Osteoblast (primary cell): ENCODE measurements around the gene NKX2-3. TPM values are rescaled to one million over a fixed set of nuclear protein-coding genes. Genes with fewer than 3 reads are reported as not detected.
A peak's percentile ranks its signal among the peaks of the same experiment; 100 is the strongest.

Experiments used
- DNase-seq: peaks from one replicate; pipeline ENCODE4 v3.0.0; 2011; ENCODE audit warnings: low spot score, mixed read lengths; ENCODE audit not compliant: insufficient read length; ENCODE audit errors: missing footprints
- H2AFZ ChIP-seq: 2 replicates; pipeline ENCODE4 v1.6.0; 2011; ENCODE audit warnings: mild to moderate bottlenecking, low read length
- H3K27ac ChIP-seq: 2 replicates; pipeline ENCODE4 v1.5.1; 2011; ENCODE audit warnings: mild to moderate bottlenecking, low read depth, low read length, moderate library complexity
- H3K27me3 ChIP-seq: 2 replicates; pipeline ENCODE4 v1.6.0; 2012; ENCODE audit warnings: mild to moderate bottlenecking, control low read depth, inconsistent platforms, low read length, moderate library complexity; ENCODE audit not compliant: insufficient read depth
- H3K36me3 ChIP-seq: 2 replicates; pipeline ENCODE4 v1.5.1; 2011; ENCODE audit warnings: mild to moderate bottlenecking, low read length, control low read depth, moderate library complexity; ENCODE audit not compliant: insufficient read depth
- H3K4me1 ChIP-seq: 2 replicates; pipeline ENCODE4 v1.5.1; 2011; ENCODE audit warnings: mild to moderate bottlenecking, low read length, control low read depth, moderate library complexity; ENCODE audit not compliant: insufficient read depth
- H3K4me2 ChIP-seq: 2 replicates; pipeline ENCODE4 v1.6.0; 2011; ENCODE audit warnings: mild to moderate bottlenecking, low read length; ENCODE audit not compliant: insufficient read depth
- H3K4me3 ChIP-seq: fragments of 200-600 bp; sonication (generic); 3 replicates; pipeline ENCODE4 v1.5.1; 2012; ENCODE audit warnings: mild to moderate bottlenecking, low read length, inconsistent platforms; ENCODE audit not compliant: insufficient read depth
- H3K79me2 ChIP-seq: 2 replicates; pipeline ENCODE4 v1.6.0; 2012; ENCODE audit warnings: mild to moderate bottlenecking, low read length, control low read depth, inconsistent platforms; ENCODE audit not compliant: insufficient read depth
- H3K9me3 ChIP-seq: 2 replicates; pipeline ENCODE4 v1.5.1; 2011; ENCODE audit warnings: low read depth, low read length, control low read depth
- H4K20me1 ChIP-seq: 2 replicates; pipeline ENCODE4 v1.6.0; 2012; ENCODE audit warnings: mild to moderate bottlenecking, low read length, control low read depth; ENCODE audit not compliant: insufficient read depth
- total RNA-seq: library from RNA; depleted of rRNA; stranded (reverse); fragments of >200 nt; gene quantifications from 2 replicates; pipeline ENCODE4 v1.2.3, GENCODE V29; 2012
- TF ChIP-seq, protein P1 (sequence below): IDR thresholded peaks from 2 replicates; pipeline ENCODE4 v1.5.1; 2011; ENCODE audit warnings: mild to moderate bottlenecking, low read depth, low read length, moderate library complexity; ENCODE audit errors: extremely low read depth

NKX2-3 gene
- total RNA-seq, 1 donor = not detected

GRCh38 chr10:99558708-99559107 lies 26.0 kb downstream of the NKX2-3 start:
- Histone ChIP-seq H3K27me3 (peaks cover 35% of the 10 kb centered on the region), H3K4me3 (no peak overlapping the region), H3K9me3 (no peaks in the 10 kb centered on the region), H4K20me1 (no peaks in the 10 kb centered on the region), H3K36me3 (no peaks in the 10 kb centered on the region), H3K27ac (no peak overlapping the region), H3K4me1 (no peaks in the 10 kb centered on the region), H3K4me2 (no peak overlapping the region), H3K79me2 (no peaks in the 10 kb centered on the region), H2AFZ (no peak overlapping the region)
- TF ChIP-seq, protein P1, sequence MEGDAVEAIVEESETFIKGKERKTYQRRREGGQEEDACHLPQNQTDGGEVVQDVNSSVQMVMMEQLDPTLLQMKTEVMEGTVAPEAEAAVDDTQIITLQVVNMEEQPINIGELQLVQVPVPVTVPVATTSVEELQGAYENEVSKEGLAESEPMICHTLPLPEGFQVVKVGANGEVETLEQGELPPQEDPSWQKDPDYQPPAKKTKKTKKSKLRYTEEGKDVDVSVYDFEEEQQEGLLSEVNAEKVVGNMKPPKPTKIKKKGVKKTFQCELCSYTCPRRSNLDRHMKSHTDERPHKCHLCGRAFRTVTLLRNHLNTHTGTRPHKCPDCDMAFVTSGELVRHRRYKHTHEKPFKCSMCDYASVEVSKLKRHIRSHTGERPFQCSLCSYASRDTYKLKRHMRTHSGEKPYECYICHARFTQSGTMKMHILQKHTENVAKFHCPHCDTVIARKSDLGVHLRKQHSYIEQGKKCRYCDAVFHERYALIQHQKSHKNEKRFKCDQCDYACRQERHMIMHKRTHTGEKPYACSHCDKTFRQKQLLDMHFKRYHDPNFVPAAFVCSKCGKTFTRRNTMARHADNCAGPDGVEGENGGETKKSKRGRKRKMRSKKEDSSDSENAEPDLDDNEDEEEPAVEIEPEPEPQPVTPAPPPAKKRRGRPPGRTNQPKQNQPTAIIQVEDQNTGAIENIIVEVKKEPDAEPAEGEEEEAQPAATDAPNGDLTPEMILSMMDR = no peak
- no peak for DNase-seq

GRCh38 chr10:99560277-99561126 lies 27.8 kb downstream of the NKX2-3 start:
- no peak overlapping the region for H3K4me3 ChIP-seq
- H3K4me2 ChIP-seq = peak overlapping the region; percentile 41
- TF ChIP-seq, protein P1 = peak; percentile 78
- H3K27me3 ChIP-seq = peaks cover 22% of the 10 kb centered on the region
- no peaks in the 10 kb centered on the region for H3K4me1 ChIP-seq
- no peaks in the 10 kb centered on the region for H3K79me2 ChIP-seq
- H3K27ac ChIP-seq = no peak overlapping the region
- no peaks in the 10 kb centered on the region for H3K36me3 ChIP-seq
- H4K20me1 ChIP-seq = no peaks in the 10 kb centered on the region
- H2AFZ ChIP-seq = no peak overlapping the region
- DNase-seq = peak; percentile 54
- H3K9me3 ChIP-seq = no peaks in the 10 kb centered on the region

GRCh38 chr10:99562631-99563030 lies 29.9 kb downstream of the NKX2-3 start:
- H3K9me3 ChIP-seq = no peaks in the 10 kb centered on the region
- TF ChIP-seq, protein P1 = no peak
- H2AFZ ChIP-seq = no peak overlapping the region
- DNase-seq = no peak
- no peaks in the 10 kb centered on the region for H3K36me3 ChIP-seq
- no peak overlapping the region for H3K4me2 ChIP-seq
- H3K4me1 ChIP-seq = no peaks in the 10 kb centered on the region
- H3K79me2 ChIP-seq = no peaks in the 10 kb centered on the region
- no peak overlapping the region for H3K27ac ChIP-seq
- no peak overlapping the region for H3K4me3 ChIP-seq
- H3K27me3 ChIP-seq = peaks cover 24% of the 10 kb centered on the region
- no peaks in the 10 kb centered on the region for H4K20me1 ChIP-seq

DNA sequence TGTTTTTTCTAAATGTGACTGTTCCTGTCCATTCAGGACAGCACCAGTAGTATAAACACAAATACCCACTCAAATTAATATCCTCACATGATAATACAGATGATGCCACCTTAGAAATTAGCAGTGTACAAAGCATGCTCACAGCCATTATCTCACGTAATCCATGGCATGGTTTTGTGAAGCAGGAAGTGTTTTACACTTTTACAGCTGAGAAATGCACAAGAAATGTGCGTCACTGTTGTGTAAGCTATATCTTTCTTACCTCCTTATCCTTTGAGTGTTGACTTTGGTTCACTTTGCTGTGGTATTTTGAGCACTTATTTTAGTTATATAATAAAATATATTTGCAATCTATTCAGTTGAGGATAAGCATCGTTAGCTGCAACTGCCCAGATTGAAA lies 31.6 kb downstream of the NKX2-3 start:
- Histone ChIP-seq H3K27ac (no peak overlapping the region), H3K4me2 (no peak overlapping the region), H4K20me1 (no peaks in the 10 kb centered on the region), H3K27me3 (peaks cover 18% of the 10 kb centered on the region), H3K4me3 (no peak overlapping the region), H3K9me3 (no peaks in the 10 kb centered on the region), H3K79me2 (no peaks in the 10 kb centered on the region), H2AFZ (no peak overlapping the region), H3K4me1 (no peaks in the 10 kb centered on the region), H3K36me3 (no peaks in the 10 kb centered on the region)
- no peak for DNase-seq
- TF ChIP-seq, protein P1 = no peak
